Measurements from ENCODE around the gene FECH. TPM values are rescaled to one million over a fixed set of nuclear protein-coding genes. Genes with fewer than 3 reads are reported as not detected.

Gene FECH
- polyA plus RNA-seq, 2 of the 4 experiments (the other 2 are of a cell fraction), result 41.3 to 71.2 TPM

DNA sequence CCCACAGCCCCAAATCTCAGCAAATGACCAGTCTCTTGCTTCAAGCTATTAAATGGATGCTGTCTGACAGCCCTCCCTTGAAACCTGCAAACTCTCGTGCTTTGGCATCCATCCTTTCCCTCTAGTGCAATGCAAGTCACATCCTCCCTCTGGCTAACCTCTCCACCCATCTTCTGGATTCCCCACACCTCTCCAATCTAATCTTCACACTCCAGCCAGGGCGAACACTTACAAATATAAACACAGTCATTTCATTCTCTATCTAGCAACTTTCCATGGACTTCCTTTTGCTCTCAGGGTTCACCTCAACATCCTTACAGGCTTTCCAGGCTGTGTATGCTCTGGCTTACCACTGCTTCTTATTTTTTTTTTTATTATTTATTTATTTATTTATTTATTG lies 45.2 kb upstream of the FECH start:
- H3K4me1 ChIP-seq, result peaks cover 15% of the 10 kb centered on the region; the same call in 2 of the 3 replicates
- no peak overlapping the region for H3K4me3 ChIP-seq
- H3K27ac ChIP-seq, result peak overlapping the region in 1 of 2 experiments; percentile 94; a peak in 1 of 6 replicates
- no peak for FAIRE-seq
- ATAC-seq, result no peak
- TF ChIP-seq RCOR1 (IDR thresholded peaks at IDR 0.05; ENCODE audit: low read depth, low read length) (no peak), SREBF2 (IDR thresholded peaks at IDR 0.05) (no peak), NFE2L2 (conservative IDR thresholded peaks at IDR 0.05; ENCODE audit: low read length) (no peak), EHF (CRISPR knock-in tag; IDR thresholded peaks at IDR 0.05) (no peak), MAFK (IDR thresholded peaks at IDR 0.05; ENCODE audit: partially characterized antibody) (no peak), CHD2 (IDR thresholded peaks at IDR 0.05; ENCODE audit: low read length, partially characterized antibody) (no peak), FOSL2 (IDR thresholded peaks at IDR 0.05) (no peak), FOSL2 (CRISPR knock-in tag; IDR thresholded peaks at IDR 0.05) (no peak), KDM5A (IDR thresholded peaks at IDR 0.05) (no peak), JUN (IDR thresholded peaks at IDR 0.05) (no peak), EHMT2 (IDR thresholded peaks at IDR 0.05; ENCODE audit: low read depth) (no peak), RARB (CRISPR knock-in tag; IDR thresholded peaks at IDR 0.05) (no peak), ZFP36 (IDR thresholded peaks at IDR 0.05; ENCODE audit: borderline replicate concordance, partially characterized antibody) (no peak), CBX2 (IDR thresholded peaks at IDR 0.05; ENCODE audit: borderline replicate concordance, low read depth) (no peak), MAX (IDR thresholded peaks at IDR 0.05) (no peak)
- 85% methylated on average over 2 of the region's 2 CpGs for WGBS (ENCODE audit: missing lambda C conversion rate)
- DNase-seq (ENCODE audit: low read depth in 1 of 2, low spot score in 1 of 2), result no peak
- peak overlapping the region; percentile 97; the same call in 2 of the 3 replicates for H3K4me2 ChIP-seq
- no peaks in the 10 kb centered on the region for H3K9me3 ChIP-seq
- CTCF ChIA-PET, result interaction anchor here (1.7 kb wide), 1 partner anchor 327 kb away, joined by 4 read pairs; no protein-coding TSS in a partner anchor
- POLR2A ChIA-PET, result no interaction called here

DNA sequence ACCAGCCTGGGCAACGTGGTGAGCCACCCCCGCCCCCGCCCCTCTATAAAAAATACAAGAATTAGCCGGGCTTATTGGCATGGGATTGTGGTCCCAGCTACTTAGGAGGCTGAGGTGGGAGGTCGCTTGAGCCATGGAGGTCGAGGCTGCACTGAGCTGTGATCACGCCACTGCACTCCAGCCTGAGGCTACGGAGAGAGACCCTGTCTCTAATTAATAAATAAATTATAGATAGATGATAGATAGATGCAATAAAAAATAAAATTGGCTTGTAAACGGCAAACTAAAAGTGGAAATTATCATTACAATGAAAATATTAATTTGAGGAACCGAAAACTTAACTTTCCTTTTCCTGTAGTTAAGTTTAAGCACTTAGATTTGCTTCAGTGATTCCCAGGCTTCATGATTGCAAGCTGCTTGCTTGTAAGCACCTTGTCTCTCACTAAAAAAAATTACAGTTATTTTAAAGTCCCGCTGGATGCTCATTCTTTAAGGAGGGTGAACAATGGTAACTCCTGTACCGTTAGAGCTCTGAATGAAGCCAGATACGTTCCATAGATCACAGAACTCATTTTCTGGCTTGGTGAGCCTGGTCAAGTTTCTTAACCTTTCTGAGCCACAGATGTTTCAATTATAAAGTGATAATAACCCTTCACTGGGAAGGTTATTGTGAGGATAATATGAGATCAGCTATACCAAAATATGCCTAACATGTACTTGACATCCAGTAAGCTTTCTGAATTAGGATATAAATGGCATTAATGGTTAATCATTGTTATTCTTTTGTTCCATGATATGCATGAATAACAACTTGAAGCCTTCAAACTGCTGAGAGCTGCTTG lies 44.5 kb upstream of the FECH start:
- DNase-seq (ENCODE audit: low read depth in 1 of 2, low spot score in 1 of 2) (no peak), ATAC-seq (peak in 1 of 2 experiments; percentile 7; a peak in 2 of 6 replicates), FAIRE-seq (no peak)
- Histone ChIP-seq H3K27ac (peak overlapping the region; percentile 92 to 94), H3K9me3 (no peaks in the 10 kb centered on the region), H3K4me2 (peak overlapping the region; percentile 97), H3K4me3 (peak overlapping the region; percentile 73), H3K4me1 (peaks cover 15% of the 10 kb centered on the region; the same call in 2 of the 3 replicates)
- WGBS (ENCODE audit: missing lambda C conversion rate), result 41% methylated on average over 13 of the region's 13 CpGs
- ChIA-PET CTCF (interaction anchor here (0.6 to 2.1 kb wide), 23 partner anchors 8 to 505 kb away, joined by 3 to 10 read pairs (median 4); partner anchors contain the start of gene NARS1), POLR2A (interaction anchor here (0.6 kb wide), 1 partner anchor 9 kb away, joined by 3 read pairs; the partner anchor contains the start of gene NARS1)
- TF ChIP-seq CHD4 (IDR thresholded peaks at IDR 0.05; ENCODE audit: borderline replicate concordance) (0 out of 2 replicates have a peak, but pooled peaks have one; percentile 17), NR3C1 (IDR thresholded peaks at IDR 0.05) (no peak)

DNA sequence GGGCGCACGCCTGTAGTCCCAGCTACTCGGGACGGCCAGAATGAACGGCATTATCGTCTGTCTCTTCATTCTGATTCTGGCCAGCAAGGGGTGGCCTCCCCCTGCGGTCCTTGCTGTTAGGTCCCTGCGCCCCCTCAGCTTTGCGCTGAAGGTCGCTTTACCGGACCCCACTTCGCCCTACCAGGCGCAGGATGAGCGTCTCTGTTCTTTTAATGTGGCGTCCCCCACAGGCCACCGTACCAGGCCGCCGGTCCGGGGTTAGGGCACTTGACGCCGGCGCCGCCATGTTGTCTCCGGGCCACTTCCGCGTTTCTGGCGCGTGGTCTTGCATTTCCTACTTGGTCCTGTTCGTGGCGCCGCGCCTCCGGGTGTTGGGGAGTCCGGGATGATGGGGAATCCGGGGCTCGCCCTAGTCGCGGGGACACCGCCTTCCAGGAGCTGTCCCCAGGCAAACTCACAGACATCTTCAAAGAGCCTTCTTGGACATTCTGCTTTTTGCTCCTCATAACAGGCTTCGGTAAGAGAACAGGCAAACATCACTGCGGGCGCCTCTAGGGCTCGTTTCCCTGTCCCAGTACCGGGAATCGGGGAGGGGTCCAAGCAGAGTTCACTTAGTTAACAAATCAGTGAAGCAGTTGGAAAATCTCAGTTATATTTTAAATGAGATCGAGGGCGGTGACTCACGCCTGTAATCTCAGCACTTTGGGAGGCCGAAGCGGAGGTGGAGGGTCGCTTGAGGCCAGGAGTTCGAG lies 43.7 kb upstream of the FECH start:
- H3K4me1 ChIP-seq, result peaks cover 12% of the 10 kb centered on the region; the same call in 2 of the 3 replicates
- DNase-seq (ENCODE audit: low read depth in 1 of 2, low spot score in 1 of 2) (peak; percentile 79 to 95), FAIRE-seq (no peak), ATAC-seq (peak; percentile 98)
- peak overlapping the region; percentile 92 to 94 for H3K27ac ChIP-seq
- WGBS (ENCODE audit: missing lambda C conversion rate), result 4% methylated on average over 23 of the region's 52 CpGs
- POLR2A ChIA-PET, result interaction anchor here (0.6 kb wide), 1 partner anchor 8 kb away, joined by 3 read pairs; the partner anchor contains the start of gene NARS1
- H3K4me2 ChIP-seq, result peak overlapping the region; percentile 97
- peak overlapping the region; percentile 73 for H3K4me3 ChIP-seq
- no peaks in the 10 kb centered on the region for H3K9me3 ChIP-seq
- CTCF ChIA-PET, result interaction anchor here (0.6 to 2.1 kb wide), 28 partner anchors 8 to 551 kb away, joined by 3 to 10 read pairs (median 4); partner anchors contain the start of genes NARS1 and NEDD4L
- no peak for TF ChIP-seq TP53 (CRISPR knock-in tag; IDR thresholded peaks at IDR 0.05)
- no peak for TF ChIP-seq HEYL (CRISPR knock-in tag; IDR thresholded peaks at IDR 0.05)
- no peak for TF ChIP-seq ZNF302 (CRISPR knock-in tag; IDR thresholded peaks at IDR 0.05)
- TF ChIP-seq EHF (CRISPR knock-in tag; IDR thresholded peaks at IDR 0.05), result no peak; the same call in 1 of the 2 replicates
- TF ChIP-seq RARB (CRISPR knock-in tag; IDR thresholded peaks at IDR 0.05), result no peak
- TF ChIP-seq ZC3H11A (IDR thresholded peaks at IDR 0.05), result no peak
- TF ChIP-seq FOSL2 (IDR thresholded peaks at IDR 0.05), result no peak
- TF ChIP-seq FOSL2 (CRISPR knock-in tag; IDR thresholded peaks at IDR 0.05), result peak; percentile 57
- no peak for TF ChIP-seq NFE2L2 (conservative IDR thresholded peaks at IDR 0.05; ENCODE audit: low read length)
- TF ChIP-seq EP300 (IDR thresholded peaks at IDR 0.05), result no peak
- TF ChIP-seq MAFK (IDR thresholded peaks at IDR 0.05; ENCODE audit: partially characterized antibody), result no peak
- peak; percentile 85 for TF ChIP-seq CHD4 (IDR thresholded peaks at IDR 0.05; ENCODE audit: borderline replicate concordance)
- no peak for TF ChIP-seq HOXB5 (CRISPR knock-in tag; IDR thresholded peaks at IDR 0.05)
- no peak for TF ChIP-seq TFCP2L1 (CRISPR knock-in tag; IDR thresholded peaks at IDR 0.05)
- no peak for TF ChIP-seq RCOR1 (IDR thresholded peaks at IDR 0.05; ENCODE audit: low read depth, low read length)
- no peak for TF ChIP-seq FOXS1 (CRISPR knock-in tag; IDR thresholded peaks at IDR 0.05)
- no peak for TF ChIP-seq CBX8 (IDR thresholded peaks at IDR 0.05)
- TF ChIP-seq, protein P1, sequence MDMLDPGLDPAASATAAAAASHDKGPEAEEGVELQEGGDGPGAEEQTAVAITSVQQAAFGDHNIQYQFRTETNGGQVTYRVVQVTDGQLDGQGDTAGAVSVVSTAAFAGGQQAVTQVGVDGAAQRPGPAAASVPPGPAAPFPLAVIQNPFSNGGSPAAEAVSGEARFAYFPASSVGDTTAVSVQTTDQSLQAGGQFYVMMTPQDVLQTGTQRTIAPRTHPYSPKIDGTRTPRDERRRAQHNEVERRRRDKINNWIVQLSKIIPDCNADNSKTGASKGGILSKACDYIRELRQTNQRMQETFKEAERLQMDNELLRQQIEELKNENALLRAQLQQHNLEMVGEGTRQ (IDR thresholded peaks at IDR 0.05), result no peak
- TF ChIP-seq, protein P2, sequence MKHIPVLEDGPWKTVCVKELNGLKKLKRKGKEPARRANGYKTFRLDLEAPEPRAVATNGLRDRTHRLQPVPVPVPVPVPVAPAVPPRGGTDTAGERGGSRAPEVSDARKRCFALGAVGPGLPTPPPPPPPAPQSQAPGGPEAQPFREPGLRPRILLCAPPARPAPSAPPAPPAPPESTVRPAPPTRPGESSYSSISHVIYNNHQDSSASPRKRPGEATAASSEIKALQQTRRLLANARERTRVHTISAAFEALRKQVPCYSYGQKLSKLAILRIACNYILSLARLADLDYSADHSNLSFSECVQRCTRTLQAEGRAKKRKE (CRISPR knock-in tag; IDR thresholded peaks at IDR 0.05; ENCODE audit: low read depth), result no peak
- TF ChIP-seq RAD21 (conservative IDR thresholded peaks at IDR 0.05 in 1 of 2, IDR thresholded peaks at IDR 0.05 in 1 of 2), result peak; percentile 83 to 85

Measured in A549 (cell line).